ENCODE data around the gene AGL. TPM values are rescaled to one million over a fixed set of nuclear protein-coding genes. Genes with fewer than 3 reads are reported as not detected.
A peak's percentile ranks its signal among the peaks of the same experiment; 100 is the strongest.

AGL gene
- total RNA-seq, 1 donor from 2014 or later = 5.8 TPM

GRCh38 chr1:99858286-99858685 lies 8.1 kb downstream of the AGL start:
- Histone ChIP-seq H3K27me3 (ENCODE audit: control insufficient read depth, insufficient read depth, low read length) (no peaks in the 10 kb centered on the region), H3K4me3 (ENCODE audit: low read depth, low read length) (no peak overlapping the region), H3K36me3 (ENCODE audit: control insufficient read depth, insufficient read depth, low read length) (no peaks in the 10 kb centered on the region)
- no peak for TF ChIP-seq CTCF (IDR thresholded peaks at IDR 0.05; ENCODE audit: insufficient read depth, low read length, severe bottlenecking)
- FAIRE-seq = no peak
- no peak for DNase-seq (ENCODE audit: low read depth)

- Histone ChIP-seq H3K36me3 (ENCODE audit: control insufficient read depth, insufficient read depth, low read length) (no peaks in the 10 kb centered on the region), H3K27me3 (ENCODE audit: control insufficient read depth, insufficient read depth, low read length) (no peaks in the 10 kb centered on the region), H3K4me3 (ENCODE audit: low read depth, low read length) (no peak overlapping the region)
- no peak for DNase-seq (ENCODE audit: low read depth)
- FAIRE-seq = no peak
- TF ChIP-seq CTCF (IDR thresholded peaks at IDR 0.05; ENCODE audit: insufficient read depth, low read length, severe bottlenecking) = no peak
These were observed 8.7 kb downstream of the AGL start for GRCh38 chr1:99858881-99859280.

- Histone ChIP-seq H3K4me3 (ENCODE audit: low read depth, low read length) (no peak overlapping the region), H3K36me3 (ENCODE audit: control insufficient read depth, insufficient read depth, low read length) (no peaks in the 10 kb centered on the region), H3K27me3 (ENCODE audit: control insufficient read depth, insufficient read depth, low read length) (no peaks in the 10 kb centered on the region)
- FAIRE-seq = no peak
- TF ChIP-seq CTCF (IDR thresholded peaks at IDR 0.05; ENCODE audit: insufficient read depth, low read length, severe bottlenecking) = no peak
- DNase-seq (ENCODE audit: low read depth) = no peak
These were observed 10.5 kb downstream of the AGL start for GRCh38 chr1:99860703-99861102.

- no peak for DNase-seq (ENCODE audit: low read depth)
- Histone ChIP-seq H3K27me3 (ENCODE audit: control insufficient read depth, insufficient read depth, low read length) (no peaks in the 10 kb centered on the region), H3K4me3 (ENCODE audit: low read depth, low read length) (no peak overlapping the region), H3K36me3 (ENCODE audit: control insufficient read depth, insufficient read depth, low read length) (no peaks in the 10 kb centered on the region)
- no peak for TF ChIP-seq CTCF (IDR thresholded peaks at IDR 0.05; ENCODE audit: insufficient read depth, low read length, severe bottlenecking)
- no peak for FAIRE-seq
These were observed 17.5 kb downstream of the AGL start for GRCh38 chr1:99867682-99868081.

GRCh38 chr1:99869304-99869703 lies 19.1 kb downstream of the AGL start:
- H3K4me3 ChIP-seq (ENCODE audit: low read depth, low read length) = no peak overlapping the region
- DNase-seq (ENCODE audit: low read depth) = peak; percentile 11
- TF ChIP-seq CTCF (IDR thresholded peaks at IDR 0.05; ENCODE audit: insufficient read depth, low read length, severe bottlenecking) = no peak
- H3K36me3 ChIP-seq (ENCODE audit: control insufficient read depth, insufficient read depth, low read length) = no peaks in the 10 kb centered on the region
- FAIRE-seq = no peak
- H3K27me3 ChIP-seq (ENCODE audit: control insufficient read depth, insufficient read depth, low read length) = no peaks in the 10 kb centered on the region

- Histone ChIP-seq H3K36me3 (ENCODE audit: control insufficient read depth, insufficient read depth, low read length) (no peaks in the 10 kb centered on the region), H3K4me3 (ENCODE audit: low read depth, low read length) (no peak overlapping the region), H3K27me3 (ENCODE audit: control insufficient read depth, insufficient read depth, low read length) (no peaks in the 10 kb centered on the region)
- DNase-seq (ENCODE audit: low read depth) (no peak), FAIRE-seq (no peak)
- no peak for TF ChIP-seq CTCF (IDR thresholded peaks at IDR 0.05; ENCODE audit: insufficient read depth, low read length, severe bottlenecking)
These were observed 19.6 kb downstream of the AGL start for GRCh38 chr1:99869723-99870122.

All from bronchial epithelial cell (primary cell).